ENCODE data around the gene SH3RF1.

SH3RF1 gene

GRCh38 chr4:169250796-169251195, 20.0 kb downstream of the SH3RF1 start:
- DNase-seq: no peak

- no peak for DNase-seq
Observed at GRCh38 chr4:169249999-169250398, 20.8 kb downstream of the SH3RF1 start.

- DNase-seq: no peak
Observed at GRCh38 chr4:169249214-169249973, 21.4 kb downstream of the SH3RF1 start.

- no peak for DNase-seq
Observed at GRCh38 chr4:169248645-169249044, 22.1 kb downstream of the SH3RF1 start.

- DNase-seq: no peak
Observed at GRCh38 chr4:169246957-169247396, 23.8 kb downstream of the SH3RF1 start.

- no peak for DNase-seq
Observed at GRCh38 chr4:169246279-169246678, 24.5 kb downstream of the SH3RF1 start.

GRCh38 chr4:169245061-169245460, 25.7 kb downstream of the SH3RF1 start:
- no peak for DNase-seq

GRCh38 chr4:169243825-169244609, 26.7 kb downstream of the SH3RF1 start:
- no peak for DNase-seq

- DNase-seq: no peak
Observed at GRCh38 chr4:169241464-169241863, 29.3 kb downstream of the SH3RF1 start.

GRCh38 chr4:169239221-169239905, 31.4 kb downstream of the SH3RF1 start:
- DNase-seq: no peak

GRCh38 chr4:169238445-169238844, 32.3 kb downstream of the SH3RF1 start:
- DNase-seq: no peak

- no peak for DNase-seq
Observed at GRCh38 chr4:169236873-169237626, 33.7 kb downstream of the SH3RF1 start.

GRCh38 chr4:169236078-169236477, 34.7 kb downstream of the SH3RF1 start:
- DNase-seq: no peak

- DNase-seq: no peak
Observed at GRCh38 chr4:169234137-169234855, 36.5 kb downstream of the SH3RF1 start.

GRCh38 chr4:169233691-169234090, 37.1 kb downstream of the SH3RF1 start:
- DNase-seq: no peak

GRCh38 chr4:169231647-169232262, 39.0 kb downstream of the SH3RF1 start:
- DNase-seq: no peak

GRCh38 chr4:169229571-169230028, 41.2 kb downstream of the SH3RF1 start:
- DNase-seq: no peak

GRCh38 chr4:169228076-169228475, 42.7 kb downstream of the SH3RF1 start:
- DNase-seq: no peak

GRCh38 chr4:169226565-169226964, 44.2 kb downstream of the SH3RF1 start:
- DNase-seq: no peak

GRCh38 chr4:169225812-169226211, 44.9 kb downstream of the SH3RF1 start:
- no peak for DNase-seq

GRCh38 chr4:169225058-169225751, 45.6 kb downstream of the SH3RF1 start:
- DNase-seq: no peak
